IPS-18a (cell line): Measurements from ENCODE around the gene PGAP6.

Source experiments
- H3K27ac ChIP-seq: one replicate; pipeline ENCODE4 v1.5.1; 2013; ENCODE audit warnings: low read length
- H3K27me3 ChIP-seq: one replicate; pipeline ENCODE4 v1.6.1; 2013; ENCODE audit warnings: mild to moderate bottlenecking, low read length; ENCODE audit not compliant: control insufficient read depth, insufficient read depth
- H3K36me3 ChIP-seq: one replicate; pipeline ENCODE4 v1.6.1; 2013; ENCODE audit warnings: low read depth, low read length; ENCODE audit not compliant: control insufficient read depth
- H3K4me1 ChIP-seq: one replicate; pipeline ENCODE4 v1.6.1; 2013; ENCODE audit warnings: low read depth, low read length; ENCODE audit not compliant: control insufficient read depth
- H3K4me3 ChIP-seq: one replicate; pipeline ENCODE4 v1.5.1; 2013; ENCODE audit warnings: low read length
- H3K9ac ChIP-seq: one replicate; pipeline ENCODE4 v1.6.1; 2013; ENCODE audit warnings: mild to moderate bottlenecking, low read length, moderate library complexity
- H3K9me3 ChIP-seq: one replicate; pipeline ENCODE4 v1.6.1; 2013; ENCODE audit warnings: low read depth, low read length; ENCODE audit not compliant: control insufficient read depth

PGAP6 gene

GRCh38 chr16:375212-375611 lies 6.6 kb downstream of the PGAP6 start:
- Histone ChIP-seq H3K9me3 (no peaks in the 10 kb centered on the region), H3K4me3 (no peak overlapping the region), H3K9ac (no peak overlapping the region), H3K4me1 (no peaks in the 10 kb centered on the region), H3K36me3 (peaks cover 44% of the 10 kb centered on the region), H3K27ac (no peak overlapping the region), H3K27me3 (no peaks in the 10 kb centered on the region)

- H3K9me3 ChIP-seq = no peaks in the 10 kb centered on the region
- H3K4me1 ChIP-seq = no peaks in the 10 kb centered on the region
- no peak overlapping the region for H3K9ac ChIP-seq
- H3K27me3 ChIP-seq = no peaks in the 10 kb centered on the region
- H3K4me3 ChIP-seq = no peak overlapping the region
- no peak overlapping the region for H3K27ac ChIP-seq
- peaks cover 44% of the 10 kb centered on the region for H3K36me3 ChIP-seq
Observed at GRCh38 chr16:374616-374926, 7.2 kb downstream of the PGAP6 start.

- no peak overlapping the region for H3K9ac ChIP-seq
- no peak overlapping the region for H3K27ac ChIP-seq
- H3K9me3 ChIP-seq = no peaks in the 10 kb centered on the region
- no peak overlapping the region for H3K4me3 ChIP-seq
- peaks cover 45% of the 10 kb centered on the region for H3K36me3 ChIP-seq
- H3K27me3 ChIP-seq = no peaks in the 10 kb centered on the region
- H3K4me1 ChIP-seq = no peaks in the 10 kb centered on the region
Observed at GRCh38 chr16:373848-374615, 7.7 kb downstream of the PGAP6 start.

- Histone ChIP-seq H3K27me3 (no peaks in the 10 kb centered on the region), H3K4me1 (no peaks in the 10 kb centered on the region), H3K9me3 (no peaks in the 10 kb centered on the region), H3K9ac (no peak overlapping the region), H3K4me3 (no peak overlapping the region), H3K27ac (no peak overlapping the region), H3K36me3 (peaks cover 54% of the 10 kb centered on the region)
Observed at GRCh38 chr16:373020-373598, 8.7 kb downstream of the PGAP6 start.

- peaks cover 61% of the 10 kb centered on the region for H3K36me3 ChIP-seq
- H3K9ac ChIP-seq = no peak overlapping the region
- H3K4me1 ChIP-seq = no peaks in the 10 kb centered on the region
- no peak overlapping the region for H3K27ac ChIP-seq
- no peaks in the 10 kb centered on the region for H3K27me3 ChIP-seq
- no peaks in the 10 kb centered on the region for H3K9me3 ChIP-seq
- no peak overlapping the region for H3K4me3 ChIP-seq
Observed at GRCh38 chr16:372302-372983, 9.3 kb downstream of the PGAP6 start.

- peaks cover 63% of the 10 kb centered on the region for H3K36me3 ChIP-seq
- no peaks in the 10 kb centered on the region for H3K9me3 ChIP-seq
- no peak overlapping the region for H3K4me3 ChIP-seq
- H3K9ac ChIP-seq = no peak overlapping the region
- no peaks in the 10 kb centered on the region for H3K27me3 ChIP-seq
- no peaks in the 10 kb centered on the region for H3K4me1 ChIP-seq
- no peak overlapping the region for H3K27ac ChIP-seq
Observed at GRCh38 chr16:371515-372301, 10.1 kb downstream of the PGAP6 start.

- Histone ChIP-seq H3K4me3 (peak overlapping the region; percentile 30), H3K27ac (no peak overlapping the region), H3K9ac (no peak overlapping the region), H3K9me3 (no peaks in the 10 kb centered on the region), H3K27me3 (no peaks in the 10 kb centered on the region), H3K4me1 (no peaks in the 10 kb centered on the region), H3K36me3 (peaks cover 60% of the 10 kb centered on the region)
Observed at GRCh38 chr16:370979-371514, 10.7 kb downstream of the PGAP6 start.

GRCh38 chr16:370443-370842 lies 11.3 kb downstream of the PGAP6 start, which contains the start of gene MRPL28:
Gene MRPL28, minus strand, starts transcription at chr16:370538. Its CDS starts 320 bp downstream, at chr16:370218.
- no peaks in the 10 kb centered on the region for H3K9me3 ChIP-seq
- no peaks in the 10 kb centered on the region for H3K27me3 ChIP-seq
- H3K27ac ChIP-seq = no peak within 1 kb of the TSS
- no peaks in the 10 kb centered on the region for H3K4me1 ChIP-seq
- peaks cover 57% of the 10 kb centered on the region for H3K36me3 ChIP-seq
- peak within 1 kb of the TSS; percentile 64 for H3K4me3 ChIP-seq
- H3K9ac ChIP-seq = peak within 1 kb of the TSS; percentile 39

GRCh38 chr16:369866-370436 lies 11.8 kb downstream of the PGAP6 start:
- Histone ChIP-seq H3K4me3 (peak overlapping the region; percentile 64), H3K9ac (peak overlapping the region; percentile 39), H3K4me1 (no peaks in the 10 kb centered on the region), H3K27ac (no peak overlapping the region), H3K9me3 (no peaks in the 10 kb centered on the region), H3K36me3 (peaks cover 54% of the 10 kb centered on the region), H3K27me3 (no peaks in the 10 kb centered on the region)

- Histone ChIP-seq H3K4me1 (no peaks in the 10 kb centered on the region), H3K9me3 (no peaks in the 10 kb centered on the region), H3K27ac (no peak overlapping the region), H3K4me3 (peak overlapping the region; percentile 64), H3K9ac (peak overlapping the region; percentile 39), H3K36me3 (peaks cover 48% of the 10 kb centered on the region), H3K27me3 (no peaks in the 10 kb centered on the region)
Observed at GRCh38 chr16:369275-369865, 12.4 kb downstream of the PGAP6 start.
